NCI-H1048 (cell line): Measurements from ENCODE around the gene ABCB6.

Source experiments
- DNase-seq: peaks from one replicate; lab custom pipeline; 2025; lab: John Stamatoyannopoulos, UW

Gene ABCB6

GRCh38 chr2:219245148-219245898 is 26.6 kb upstream of the ABCB6 start, which contains the start of the genes GLB1L and STK16:
GLB1L (minus strand) TSS chr2:219245444; CDS start chr2:219243573, 1,871 bp downstream.
STK16 (plus strand) TSS chr2:219245479; CDS start chr2:219246000, 521 bp downstream.
- peak; percentile 41 for DNase-seq

- DNase-seq: no peak
These were observed 26.0 kb upstream of the ABCB6 start for GRCh38 chr2:219244789-219245147.

GRCh38 chr2:219243291-219243761 is 24.6 kb upstream of the ABCB6 start:
- DNase-seq: no peak

- DNase-seq: no peak
These were observed 15.6 kb upstream of the ABCB6 start for GRCh38 chr2:219234331-219234730.

- no peak for DNase-seq
These were observed 11.3 kb upstream of the ABCB6 start for GRCh38 chr2:219230059-219230540.

GRCh38 chr2:219229305-219230058 is 10.7 kb upstream of the ABCB6 start, which contains the start of the genes ANKZF1 and ATG9A:
ANKZF1 (plus strand) TSS chr2:219229806; CDS start chr2:219230258, 452 bp downstream.
ATG9A (minus strand) TSS chr2:219229636; CDS start chr2:219228024, 1,612 bp downstream.
- DNase-seq: peak; percentile 96

GRCh38 chr2:219228911-219229304 is 10.2 kb upstream of the ABCB6 start:
- DNase-seq: no peak

GRCh38 chr2:219228041-219228910 is 9.5 kb upstream of the ABCB6 start:
- DNase-seq: no peak

GRCh38 chr2:219225350-219225749 is 6.6 kb upstream of the ABCB6 start:
- no peak for DNase-seq

- DNase-seq: no peak
These were observed 5.3 kb upstream of the ABCB6 start for GRCh38 chr2:219223831-219224610.

- DNase-seq: no peak
These were observed 3.3 kb upstream of the ABCB6 start for GRCh38 chr2:219221957-219222518.

GRCh38 chr2:219220652-219221402 is 2.1 kb upstream of the ABCB6 start:
- no peak for DNase-seq

GRCh38 chr2:219219784-219220532 is 1.2 kb upstream of the ABCB6 start:
- DNase-seq: no peak

GRCh38 chr2:219218217-219218731 is 484 bp downstream of the ABCB6 start:
- no peak for DNase-seq

- DNase-seq: no peak
These were observed 2.2 kb downstream of the ABCB6 start for GRCh38 chr2:219216535-219216915.

GRCh38 chr2:219215871-219216534 is 2.8 kb downstream of the ABCB6 start:
- no peak for DNase-seq

- no peak for DNase-seq
These were observed 4.0 kb downstream of the ABCB6 start for GRCh38 chr2:219214786-219215185.

GRCh38 chr2:219214141-219214540 is 4.6 kb downstream of the ABCB6 start:
- no peak for DNase-seq
